Stimulated activated naive CD8-positive, alpha-beta T cell treated with anti-CD3 and anti-CD28 coated beads, Interleukin-15, Interleukin-2, amounts not matched to agents 100 ng/mL and 50 ng/mL, for 24 hours (primary cell): Measurements from ENCODE around the gene CP.
"Not testable (repeated sequence)": the region's sequence is repeated elsewhere in the genome, so short reads cannot be mapped to it uniquely, and the experiment has no call there.

ENCODE experiments used
- H3K27ac Mint-ChIP-seq: one replicate; pipeline ENCODE4 v1.8.0; 2021; ENCODE audit warnings: mild to moderate bottlenecking, mixed read lengths
- H3K27me3 Mint-ChIP-seq: one replicate; pipeline ENCODE4 v1.8.0; 2021; ENCODE audit warnings: mixed read lengths
- H3K36me3 Mint-ChIP-seq: one replicate; pipeline ENCODE4 v1.8.0; 2021; ENCODE audit warnings: low read depth, mixed read lengths
- H3K4me1 Mint-ChIP-seq: one replicate; pipeline ENCODE4 v1.8.0; 2021; ENCODE audit warnings: low read depth, mixed read lengths
- H3K4me3 Mint-ChIP-seq: one replicate; pipeline ENCODE4 v1.8.0; 2021; ENCODE audit warnings: mild to moderate bottlenecking, mixed read lengths
- H3K9me3 Mint-ChIP-seq: one replicate; pipeline ENCODE4 v1.8.0; 2021; ENCODE audit warnings: mixed read lengths

Gene CP

GRCh38 chr3:149239357-149239936, 17.8 kb upstream of the CP start:
- peaks cover 10% of the 10 kb centered on the region for H3K4me1 Mint-ChIP-seq
- H3K27ac Mint-ChIP-seq, result no peak overlapping the region
- no peak overlapping the region for H3K4me3 Mint-ChIP-seq
- H3K9me3 Mint-ChIP-seq, result no peaks in the 10 kb centered on the region
- H3K27me3 Mint-ChIP-seq, result peaks cover 10% of the 10 kb centered on the region
- no peaks in the 10 kb centered on the region for H3K36me3 Mint-ChIP-seq

DNA sequence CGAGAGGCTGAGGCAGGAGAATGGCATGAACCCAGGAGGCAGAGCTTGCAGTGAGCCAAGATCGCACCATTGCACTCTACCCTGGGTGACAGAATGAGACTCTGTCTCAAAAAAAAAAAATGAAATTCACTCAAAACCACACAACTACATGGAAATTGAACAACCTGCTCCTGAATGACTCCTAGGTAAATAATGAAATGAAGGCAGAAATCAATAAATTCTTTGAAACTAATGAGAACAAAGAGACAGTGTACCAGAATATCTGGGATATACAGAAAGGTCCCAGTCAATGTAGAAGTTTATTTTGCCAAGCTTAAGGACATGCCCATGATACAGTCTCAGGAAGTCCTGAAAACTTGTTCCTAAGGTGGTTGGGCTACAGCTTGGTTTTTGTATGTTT, 16.6 kb upstream of the CP start:
- not testable (repeated sequence) for H3K4me3 Mint-ChIP-seq, H3K4me1 Mint-ChIP-seq, H3K27me3 Mint-ChIP-seq

GRCh38 chr3:149235599-149236424, 14.2 kb upstream of the CP start:
- Mint-ChIP-seq H3K4me3 (no peak overlapping the region), H3K27ac (no peak overlapping the region), H3K9me3 (no peaks in the 10 kb centered on the region), H3K27me3 (peaks cover 13% of the 10 kb centered on the region), H3K4me1 (no peaks in the 10 kb centered on the region), H3K36me3 (no peaks in the 10 kb centered on the region)

More for the DNA sequence above, 16.6 kb upstream of the CP start:
- not testable (repeated sequence) for H3K27ac Mint-ChIP-seq, H3K36me3 Mint-ChIP-seq, H3K9me3 Mint-ChIP-seq

- Mint-ChIP-seq H3K4me1 (no peaks in the 10 kb centered on the region), H3K27ac (no peak overlapping the region), H3K4me3 (no peak overlapping the region), H3K9me3 (no peaks in the 10 kb centered on the region), H3K27me3 (peaks cover 17% of the 10 kb centered on the region), H3K36me3 (no peaks in the 10 kb centered on the region)
Observed at GRCh38 chr3:149234671-149235245, 13.1 kb upstream of the CP start.

- Mint-ChIP-seq H3K36me3 (no peaks in the 10 kb centered on the region), H3K4me3 (no peak overlapping the region), H3K27me3 (peaks cover 13% of the 10 kb centered on the region), H3K27ac (no peak overlapping the region), H3K4me1 (no peaks in the 10 kb centered on the region), H3K9me3 (no peaks in the 10 kb centered on the region)
Observed at GRCh38 chr3:149233323-149233722, 11.7 kb upstream of the CP start.

- H3K4me3 Mint-ChIP-seq, result no peak overlapping the region
- H3K27ac Mint-ChIP-seq, result no peak overlapping the region
- H3K27me3 Mint-ChIP-seq, result peaks cover 8% of the 10 kb centered on the region
- peaks cover under 1% of the 10 kb centered on the region for H3K4me1 Mint-ChIP-seq
- no peaks in the 10 kb centered on the region for H3K36me3 Mint-ChIP-seq
- no peaks in the 10 kb centered on the region for H3K9me3 Mint-ChIP-seq
Observed at GRCh38 chr3:149231871-149232270, 10.2 kb upstream of the CP start.

DNA sequence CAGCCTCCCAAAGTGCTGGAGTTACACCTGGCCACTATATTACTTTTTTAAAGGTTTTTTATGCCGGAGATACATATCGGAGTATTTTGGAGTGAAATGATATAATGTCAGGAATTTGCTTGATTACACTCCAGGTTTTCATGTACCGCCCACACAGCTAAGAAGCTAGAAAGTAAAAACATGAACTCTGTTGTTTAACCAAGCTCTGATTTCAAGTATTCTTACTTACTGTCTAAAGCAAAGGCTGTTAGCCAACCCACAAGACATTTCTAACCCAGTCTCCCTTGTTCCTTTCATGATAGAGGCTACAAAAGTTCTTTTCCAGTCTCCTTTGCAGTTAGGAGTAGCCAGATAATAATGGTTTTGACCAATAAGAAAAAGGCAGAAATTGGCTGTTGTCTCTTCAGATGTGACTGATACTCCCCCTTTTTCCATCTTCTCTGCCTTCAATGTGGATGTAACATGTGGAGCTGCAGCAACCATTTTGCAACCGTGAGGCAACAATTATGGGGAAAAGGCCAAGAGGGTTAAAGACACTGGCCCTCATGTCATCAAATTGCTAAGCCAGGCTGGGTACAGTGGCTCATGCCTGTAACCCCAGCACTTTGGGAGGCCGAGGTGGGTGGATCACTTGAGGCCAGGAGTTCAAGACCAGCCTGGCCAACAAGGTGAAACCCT, 6.1 kb upstream of the CP start:
- peaks cover 8% of the 10 kb centered on the region for H3K27me3 Mint-ChIP-seq
- no peak overlapping the region for H3K27ac Mint-ChIP-seq
- H3K36me3 Mint-ChIP-seq, result no peaks in the 10 kb centered on the region
- no peak overlapping the region for H3K4me3 Mint-ChIP-seq
- H3K9me3 Mint-ChIP-seq, result no peaks in the 10 kb centered on the region
- peaks cover 28% of the 10 kb centered on the region for H3K4me1 Mint-ChIP-seq

GRCh38 chr3:149226776-149227175, 5.1 kb upstream of the CP start:
- Mint-ChIP-seq H3K36me3 (no peaks in the 10 kb centered on the region), H3K4me3 (no peak overlapping the region), H3K9me3 (no peaks in the 10 kb centered on the region), H3K27ac (no peak overlapping the region), H3K4me1 (peaks cover 28% of the 10 kb centered on the region), H3K27me3 (peaks cover 5% of the 10 kb centered on the region)

- Mint-ChIP-seq H3K4me1 (peaks cover 28% of the 10 kb centered on the region), H3K4me3 (peak overlapping the region; percentile 80), H3K36me3 (no peaks in the 10 kb centered on the region)
Observed at GRCh38 chr3:149224736-149225594, 3.3 kb upstream of the CP start.

DNA sequence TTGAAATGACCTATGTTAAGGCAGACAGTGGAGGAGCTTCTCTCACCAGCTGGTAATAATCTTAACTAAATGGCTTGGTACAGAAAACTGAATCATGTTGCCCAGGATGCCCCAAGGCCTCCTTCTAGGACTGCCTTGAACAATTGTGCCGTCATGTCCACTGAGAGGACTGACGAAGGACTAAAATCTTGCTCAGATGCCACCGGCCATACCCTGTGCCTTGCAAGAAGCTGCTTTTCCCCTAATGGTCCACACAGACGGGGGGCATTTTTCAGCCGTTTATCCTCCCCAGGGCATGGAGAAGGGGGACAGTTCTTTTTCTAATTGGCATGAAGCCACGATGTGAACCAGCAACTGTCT, 1.8 kb upstream of the CP start:
- no peak overlapping the region for H3K4me3 Mint-ChIP-seq
- H3K9me3 Mint-ChIP-seq, result no peaks in the 10 kb centered on the region
- no peaks in the 10 kb centered on the region for H3K27me3 Mint-ChIP-seq
- no peak overlapping the region for H3K27ac Mint-ChIP-seq
- peaks cover 28% of the 10 kb centered on the region for H3K4me1 Mint-ChIP-seq
- no peaks in the 10 kb centered on the region for H3K36me3 Mint-ChIP-seq

More at GRCh38 chr3:149224736-149225594, 3.3 kb upstream of the CP start:
- peak overlapping the region; percentile 86 for H3K27ac Mint-ChIP-seq
- no peaks in the 10 kb centered on the region for H3K9me3 Mint-ChIP-seq
- H3K27me3 Mint-ChIP-seq, result no peaks in the 10 kb centered on the region

DNA sequence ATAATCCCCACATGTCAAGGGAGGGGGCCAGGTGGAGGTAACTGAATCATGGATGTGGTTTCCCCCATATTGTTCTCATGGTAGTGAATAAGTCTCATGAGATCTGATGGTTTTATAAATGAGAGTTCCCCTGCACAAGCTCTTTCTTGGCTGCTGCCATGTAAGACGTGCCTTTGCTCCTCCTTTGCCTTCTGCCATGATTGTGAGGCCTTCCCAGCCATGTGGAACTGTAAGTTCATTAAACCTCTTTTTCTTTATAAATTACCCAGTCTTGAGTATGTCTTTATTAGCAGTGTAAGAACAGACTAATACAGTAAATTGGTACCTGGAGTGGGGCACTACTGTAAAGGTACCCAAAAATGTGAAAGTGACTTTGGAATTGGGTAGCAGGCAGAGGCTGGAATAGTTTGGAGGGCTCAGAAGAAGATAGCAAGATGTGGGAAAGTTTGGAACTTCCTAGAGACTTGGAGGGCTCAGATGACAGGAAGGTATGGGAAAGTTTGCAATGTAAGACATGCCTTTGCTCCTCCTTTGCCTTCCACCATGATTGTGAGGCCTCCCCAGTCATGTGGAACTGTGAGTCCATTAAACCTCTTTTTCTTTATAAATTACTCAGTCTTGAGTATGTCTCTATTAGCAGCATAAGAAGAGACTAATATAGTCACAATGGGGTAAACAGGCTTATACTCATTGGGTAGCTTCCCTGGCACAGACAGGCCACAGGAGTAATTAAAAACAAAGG, 2.1 kb downstream of the CP start:
- not testable (repeated sequence) for H3K4me1 Mint-ChIP-seq, H3K4me3 Mint-ChIP-seq, H3K27me3 Mint-ChIP-seq, H3K9me3 Mint-ChIP-seq, H3K27ac Mint-ChIP-seq, H3K36me3 Mint-ChIP-seq

- Mint-ChIP-seq H3K27ac (no peak overlapping the region), H3K4me1 (no peaks in the 10 kb centered on the region), H3K27me3 (no peaks in the 10 kb centered on the region), H3K9me3 (no peaks in the 10 kb centered on the region), H3K4me3 (no peak overlapping the region), H3K36me3 (no peaks in the 10 kb centered on the region)
Observed at GRCh38 chr3:149217347-149217746, 4.3 kb downstream of the CP start.

- H3K4me1 Mint-ChIP-seq, result no peaks in the 10 kb centered on the region
- H3K4me3 Mint-ChIP-seq, result no peak overlapping the region
- H3K36me3 Mint-ChIP-seq, result no peaks in the 10 kb centered on the region
- H3K27me3 Mint-ChIP-seq, result no peaks in the 10 kb centered on the region
- H3K9me3 Mint-ChIP-seq, result no peaks in the 10 kb centered on the region
- H3K27ac Mint-ChIP-seq, result no peak overlapping the region
Observed at GRCh38 chr3:149216193-149216869, 5.3 kb downstream of the CP start.
